Upper lobe of right lung (tissue), 1 donor: ENCODE measurements around the gene TUBGCP2. TPM values are rescaled to one million over a fixed set of nuclear protein-coding genes. Genes with fewer than 3 reads are reported as not detected.
"Not testable (repeated sequence)": the region's sequence is repeated elsewhere in the genome, so short reads cannot be mapped to it uniquely, and the experiment has no call there.

ENCODE experiments used
- ATAC-seq: fragments of 200-7000 bp; cut with Tn5 transposase; one replicate; pipeline ENCODE4 v1.9.1; 2020; ENCODE audit warnings: mild to moderate bottlenecking, moderate library complexity
- DNase-seq: peaks from one replicate; pipeline ENCODE4 v3.0.0-alpha.2; 2020
- H3K27ac ChIP-seq: fragments of 200-600 bp; one replicate; pipeline ENCODE4 v1.8.0; 2022
- H3K27me3 ChIP-seq: fragments of 200-600 bp; one replicate; pipeline ENCODE4 v1.8.0; 2022; ENCODE audit warnings: mild to moderate bottlenecking
- H3K36me3 ChIP-seq: fragments of 200-600 bp; one replicate; pipeline ENCODE4 v1.8.0; 2022
- H3K4me1 ChIP-seq: fragments of 200-600 bp; one replicate; pipeline ENCODE4 v1.8.0; 2022
- H3K4me3 ChIP-seq: fragments of 200-600 bp; one replicate; pipeline ENCODE4 v1.8.0; 2022; ENCODE audit warnings: mild to moderate bottlenecking
- H3K9me3 ChIP-seq: fragments of 200-600 bp; one replicate; pipeline ENCODE4 v1.8.0; 2022
- CTCF ChIP-seq: fragments of 200-600 bp; IDR thresholded peaks from one replicate; pipeline ENCODE4 v1.8.0; 2022; ENCODE audit warnings: antibody characterized with exemption
- intact Hi-C: fragments of 100-400 bp; cut with DNase I; formaldehyde crosslinking; loops from one replicate; pipeline ENCODE4 v1.11.0; 2022
- total RNA-seq: library from RNA; stranded (reverse); fragmentation: NEBNext Ultra II Directional; extraction: Animal tissue kit (Norgen Biotek cat#: 25700); gene quantifications from one replicate; pipeline ENCODE4 v1.2.1, GENCODE V29; 2021
- donor health status: DM: no; HTN: yes; CAD: no; lungs with severe emphysema.

TUBGCP2 gene
- total RNA-seq, 1 donor from 2014 or later = 44.6 TPM

DNA sequence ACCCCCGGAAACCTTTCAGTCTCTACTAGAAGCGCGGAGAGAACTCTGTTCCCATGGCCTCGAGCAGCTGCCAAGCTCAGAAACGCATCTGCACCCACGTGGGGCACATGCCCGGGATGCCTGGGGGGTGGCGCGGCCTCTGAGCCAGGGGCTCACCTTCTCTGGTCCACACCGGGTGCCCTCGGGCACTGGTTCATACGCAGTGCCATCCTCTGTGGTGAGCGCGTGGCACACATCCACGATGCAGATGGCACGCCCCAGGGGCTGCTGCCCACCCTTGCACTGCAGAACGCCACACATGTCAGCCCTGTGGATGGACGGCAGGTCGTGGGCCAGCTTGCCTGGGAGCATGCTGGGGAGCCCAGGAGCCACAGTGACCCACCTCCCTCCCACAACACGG, 38.5 kb downstream of the TUBGCP2 start:
- Histone ChIP-seq H3K27ac (no peak overlapping the region), H3K9me3 (no peaks in the 10 kb centered on the region), H3K4me1 (peaks cover 6% of the 10 kb centered on the region), H3K27me3 (no peaks in the 10 kb centered on the region), H3K4me3 (no peak overlapping the region), H3K36me3 (no peaks in the 10 kb centered on the region)
- TF ChIP-seq CTCF = no peak
- intact Hi-C loops = no loop called here
- ATAC-seq (no peak), DNase-seq (no peak)

DNA sequence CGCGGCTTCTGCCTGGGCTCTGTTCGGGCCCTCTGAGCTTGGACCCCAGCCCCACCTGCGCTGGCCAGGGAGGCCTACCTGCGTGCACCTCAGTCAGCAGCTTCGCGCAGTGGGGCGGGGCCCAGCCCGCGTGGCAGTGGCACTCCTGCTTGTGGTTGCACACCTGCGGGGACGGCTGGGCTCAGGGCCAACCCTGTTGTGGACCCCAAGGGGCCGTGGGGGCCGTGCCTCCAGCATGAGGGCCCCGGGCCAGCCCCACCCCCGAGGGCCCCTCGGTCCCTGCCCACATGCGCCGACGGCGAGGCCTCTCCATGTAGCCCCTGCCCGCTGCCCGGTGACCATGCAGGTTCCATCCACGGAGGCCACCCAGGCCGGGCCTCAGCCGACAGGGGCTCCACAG, 39.3 kb downstream of the TUBGCP2 start:
- Histone ChIP-seq H3K4me3 (no peak overlapping the region), H3K9me3 (no peaks in the 10 kb centered on the region), H3K36me3 (no peaks in the 10 kb centered on the region), H3K4me1 (no peaks in the 10 kb centered on the region), H3K27ac (no peak overlapping the region), H3K27me3 (no peaks in the 10 kb centered on the region)
- no peak for TF ChIP-seq CTCF
- no peak for ATAC-seq
- DNase-seq = no peak
- intact Hi-C loops = no loop called here

DNA sequence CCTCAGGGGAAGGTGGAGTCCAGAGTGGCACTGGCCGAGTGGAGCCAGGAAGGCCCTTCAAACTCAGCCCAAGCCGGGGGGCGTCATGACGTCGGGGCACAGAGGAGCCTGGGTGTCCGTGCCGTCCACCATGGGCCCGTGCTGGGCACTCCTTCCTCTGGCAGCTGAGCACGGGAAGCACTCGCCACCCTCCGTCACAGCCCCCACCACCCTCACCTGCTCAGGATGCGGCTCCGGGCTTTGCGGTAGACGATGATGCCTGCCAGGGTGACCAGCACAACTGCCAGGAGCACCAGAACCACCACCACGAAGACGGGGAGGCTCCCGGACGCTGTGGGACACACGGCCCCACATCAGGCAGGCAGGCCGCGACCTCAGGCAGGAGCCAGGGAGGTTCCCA, 40.1 kb downstream of the TUBGCP2 start:
- Histone ChIP-seq H3K36me3 (no peaks in the 10 kb centered on the region), H3K4me3 (no peak overlapping the region), H3K9me3 (no peaks in the 10 kb centered on the region), H3K27ac (no peak overlapping the region), H3K27me3 (no peaks in the 10 kb centered on the region), H3K4me1 (peaks cover 3% of the 10 kb centered on the region)
- no peak for TF ChIP-seq CTCF
- intact Hi-C loops = no loop called here
- ATAC-seq = no peak
- DNase-seq = no peak

GRCh38 chr10:133267829-133268228, 40.8 kb downstream of the TUBGCP2 start:
- no peak for DNase-seq
- Histone ChIP-seq H3K4me1 (peaks cover 5% of the 10 kb centered on the region), H3K27me3 (no peaks in the 10 kb centered on the region), H3K4me3 (no peak overlapping the region), H3K36me3 (no peaks in the 10 kb centered on the region), H3K9me3 (no peaks in the 10 kb centered on the region), H3K27ac (no peak overlapping the region)
- intact Hi-C loops = no loop called here
- ATAC-seq = no peak
- TF ChIP-seq CTCF = no peak

GRCh38 chr10:133267293-133267692, 41.4 kb downstream of the TUBGCP2 start:
- H3K27ac ChIP-seq = no peak overlapping the region
- no peak for TF ChIP-seq CTCF
- H3K4me1 ChIP-seq = peaks cover 10% of the 10 kb centered on the region
- DNase-seq (no peak), ATAC-seq (no peak)
- H3K4me3 ChIP-seq = no peak overlapping the region
- intact Hi-C loops = no loop called here
- H3K27me3 ChIP-seq = no peaks in the 10 kb centered on the region
- H3K9me3 ChIP-seq = no peaks in the 10 kb centered on the region
- H3K36me3 ChIP-seq = no peaks in the 10 kb centered on the region

DNA sequence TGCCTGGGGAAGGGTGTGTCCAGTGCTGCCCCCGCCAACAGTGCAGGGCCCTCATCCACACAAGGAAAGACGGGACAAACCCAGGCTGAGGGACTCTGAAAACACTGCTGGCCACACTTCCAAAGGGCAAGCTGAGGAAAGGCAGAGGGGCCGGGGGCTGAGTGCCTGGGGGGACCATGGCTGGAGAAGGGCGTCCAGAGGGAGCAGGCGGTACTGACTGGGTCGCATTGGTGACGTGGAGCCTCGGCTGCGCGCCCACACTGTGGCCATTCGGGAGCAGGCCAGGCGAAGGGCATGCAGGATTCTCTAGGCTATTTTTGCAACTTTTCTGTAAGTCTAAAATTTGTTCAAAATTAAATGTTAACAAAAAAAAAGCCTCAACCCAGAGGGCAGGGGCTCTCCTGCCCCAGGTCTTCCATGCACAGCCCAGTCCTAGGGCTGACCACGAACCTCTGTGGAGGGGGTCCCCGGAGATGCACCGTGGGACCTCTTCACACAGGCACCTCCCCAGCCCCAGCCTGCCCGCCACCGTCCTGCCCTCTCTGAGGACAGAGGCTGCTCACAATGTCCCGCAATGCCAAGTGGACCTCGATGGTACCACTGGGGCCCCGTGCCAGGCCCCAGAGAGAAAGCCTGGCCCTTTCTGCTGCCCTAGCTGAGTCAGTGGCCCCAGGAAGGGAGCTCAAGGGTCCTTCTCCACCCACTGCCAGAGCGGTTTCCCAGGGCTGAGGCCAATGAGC, 42.4 kb downstream of the TUBGCP2 start:
- H3K27ac ChIP-seq = no peak overlapping the region
- H3K9me3 ChIP-seq = no peaks in the 10 kb centered on the region
- no peaks in the 10 kb centered on the region for H3K27me3 ChIP-seq
- no peak overlapping the region for H3K4me3 ChIP-seq
- intact Hi-C loops = no loop called here
- H3K4me1 ChIP-seq = peaks cover 13% of the 10 kb centered on the region
- TF ChIP-seq CTCF = no peak
- H3K36me3 ChIP-seq = no peaks in the 10 kb centered on the region
- no peak for DNase-seq
- ATAC-seq = no peak

DNA sequence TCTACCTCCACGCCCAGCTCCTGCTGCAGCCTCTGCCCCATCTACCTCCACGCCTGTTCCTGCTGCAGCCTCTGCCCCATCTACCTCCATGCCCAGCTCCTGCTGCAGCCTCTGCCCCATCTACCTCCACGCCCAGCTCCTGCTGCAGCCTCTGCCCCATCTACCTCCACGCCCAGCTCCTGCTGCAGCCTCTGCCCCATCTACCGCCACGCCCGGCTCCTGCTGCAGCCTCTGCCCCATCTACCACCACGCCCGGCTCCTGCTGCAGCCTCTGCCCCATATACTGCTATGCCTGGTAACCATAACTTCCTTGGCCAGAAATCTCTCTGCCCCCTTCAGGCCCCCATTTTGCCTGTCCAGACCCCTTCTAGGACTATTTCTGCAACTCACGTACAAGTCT, 43.6 kb downstream of the TUBGCP2 start:
- H3K9me3 ChIP-seq, DNase-seq, H3K27me3 ChIP-seq, H3K36me3 ChIP-seq, H3K4me3 ChIP-seq, intact Hi-C loops, ATAC-seq, H3K27ac ChIP-seq: not testable (repeated sequence)
- H3K4me1 ChIP-seq = peaks cover 22% of the 10 kb centered on the region
